K562 (cell line): ENCODE measurements around the gene MYO16.

Experiments used
- BHLHE40 ChIP-seq: IDR thresholded peaks from 2 replicates; pipeline ENCODE4 v1.6.1; 2011; ENCODE audit warnings: low read length, improper control_type of control experiment
- CHD2 ChIP-seq: IDR thresholded peaks from 2 replicates; pipeline ENCODE4 v1.6.1; 2011; ENCODE audit warnings: low read depth, low read length
- DACH1 ChIP-seq: fragments of 450-650 bp; IDR thresholded peaks from 2 replicates; pipeline ENCODE4 v1.6.1; 2018; ENCODE audit not compliant: partially characterized antibody
- POLR2AphosphoS5 ChIP-seq: IDR thresholded peaks from 2 replicates; pipeline ENCODE4 v1.6.1; 2011; ENCODE audit warnings: mild to moderate bottlenecking, low read depth, low read length, moderate library complexity; ENCODE audit not compliant: control insufficient read depth, insufficient read depth
- POLR2G ChIP-seq: fragments of 200-400 bp; formaldehyde crosslinking; IDR thresholded peaks from 2 replicates; pipeline ENCODE4 v1.6.1; 2017; ENCODE audit warnings: low read depth, mild to moderate bottlenecking, antibody characterized with exemption, low read length, moderate library complexity
- ZNF239 ChIP-seq: fragments of 250-450 bp; sonication (Bioruptor Pico); IDR thresholded peaks from 2 replicates; pipeline ENCODE4 v1.4.0; 2020; ENCODE audit warnings: mild to moderate bottlenecking
- ZNF311 ChIP-seq: fragments of 250-450 bp; sonication (Bioruptor Pico); IDR thresholded peaks from 2 replicates; pipeline ENCODE4 v1.4.0; 2020; ENCODE audit warnings: mild to moderate bottlenecking, moderate library complexity
- ZNF445 ChIP-seq: fragments of 250-450 bp; sonication (Bioruptor Pico); IDR thresholded peaks from 2 replicates; pipeline ENCODE4 v1.4.0; 2020; ENCODE audit warnings: low read depth, mild to moderate bottlenecking, moderate library complexity
- TF ChIP-seq, protein P1 (sequence below): sonication (generic); formaldehyde crosslinking; IDR thresholded peaks from 2 replicates; pipeline ENCODE4 v1.8.1; 2023; ENCODE audit warnings: mild to moderate bottlenecking, missing genetic modification reagents

DNA sequence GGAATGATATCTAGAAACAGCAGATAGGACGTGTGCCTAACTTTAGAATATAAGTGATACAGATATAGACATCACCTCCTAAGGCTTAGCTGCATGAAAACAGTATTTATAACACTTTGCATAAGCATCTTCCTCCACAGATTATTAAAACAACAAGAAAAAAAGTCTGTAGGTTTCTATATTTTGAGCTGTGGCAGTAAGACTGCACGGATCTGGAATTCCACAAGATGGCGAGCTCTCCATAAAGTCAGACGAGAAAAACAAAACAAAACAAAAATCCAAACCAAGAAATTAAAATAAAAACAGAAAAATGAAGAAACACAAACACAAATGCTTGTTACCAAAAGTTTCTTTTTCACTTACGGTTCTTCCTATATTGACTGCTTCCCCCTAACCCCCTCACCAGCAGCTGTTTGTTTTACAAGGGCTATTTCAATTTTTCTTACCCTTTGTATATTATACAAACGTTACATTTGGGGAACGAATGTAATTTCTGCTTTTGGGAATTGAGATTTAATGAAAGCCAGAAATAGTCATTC lies 285.8 kb downstream of the MYO16 start:
- TF ChIP-seq ZNF239 (CRISPR knock-in tag) (no peak), POLR2AphosphoS5 (no peak), DACH1 (no peak), BHLHE40 (no peak), ZNF311 (CRISPR knock-in tag) (no peak), POLR2G (no peak), CHD2 (no peak), ZNF445 (no peak)
- TF ChIP-seq, protein P1, sequence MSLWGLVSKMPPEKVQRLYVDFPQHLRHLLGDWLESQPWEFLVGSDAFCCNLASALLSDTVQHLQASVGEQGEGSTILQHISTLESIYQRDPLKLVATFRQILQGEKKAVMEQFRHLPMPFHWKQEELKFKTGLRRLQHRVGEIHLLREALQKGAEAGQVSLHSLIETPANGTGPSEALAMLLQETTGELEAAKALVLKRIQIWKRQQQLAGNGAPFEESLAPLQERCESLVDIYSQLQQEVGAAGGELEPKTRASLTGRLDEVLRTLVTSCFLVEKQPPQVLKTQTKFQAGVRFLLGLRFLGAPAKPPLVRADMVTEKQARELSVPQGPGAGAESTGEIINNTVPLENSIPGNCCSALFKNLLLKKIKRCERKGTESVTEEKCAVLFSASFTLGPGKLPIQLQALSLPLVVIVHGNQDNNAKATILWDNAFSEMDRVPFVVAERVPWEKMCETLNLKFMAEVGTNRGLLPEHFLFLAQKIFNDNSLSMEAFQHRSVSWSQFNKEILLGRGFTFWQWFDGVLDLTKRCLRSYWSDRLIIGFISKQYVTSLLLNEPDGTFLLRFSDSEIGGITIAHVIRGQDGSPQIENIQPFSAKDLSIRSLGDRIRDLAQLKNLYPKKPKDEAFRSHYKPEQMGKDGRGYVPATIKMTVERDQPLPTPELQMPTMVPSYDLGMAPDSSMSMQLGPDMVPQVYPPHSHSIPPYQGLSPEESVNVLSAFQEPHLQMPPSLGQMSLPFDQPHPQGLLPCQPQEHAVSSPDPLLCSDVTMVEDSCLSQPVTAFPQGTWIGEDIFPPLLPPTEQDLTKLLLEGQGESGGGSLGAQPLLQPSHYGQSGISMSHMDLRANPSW = no peak
